ENCODE data around the gene TBC1D1. TPM values are rescaled to one million over a fixed set of nuclear protein-coding genes. Genes with fewer than 3 reads are reported as not detected.

The TBC1D1 gene
- total and polyA plus RNA-seq, 8 donors, result 16.2 to 41.0 (median 24.6) TPM

GRCh38 chr4:37981844-37982720 is 91.2 kb downstream of the TBC1D1 start:
- no peak overlapping the region for H3K27ac ChIP-seq
- no peak for ATAC-seq

GRCh38 chr4:37982736-37983135 is 91.9 kb downstream of the TBC1D1 start:
- TF ChIP-seq, protein P1, sequence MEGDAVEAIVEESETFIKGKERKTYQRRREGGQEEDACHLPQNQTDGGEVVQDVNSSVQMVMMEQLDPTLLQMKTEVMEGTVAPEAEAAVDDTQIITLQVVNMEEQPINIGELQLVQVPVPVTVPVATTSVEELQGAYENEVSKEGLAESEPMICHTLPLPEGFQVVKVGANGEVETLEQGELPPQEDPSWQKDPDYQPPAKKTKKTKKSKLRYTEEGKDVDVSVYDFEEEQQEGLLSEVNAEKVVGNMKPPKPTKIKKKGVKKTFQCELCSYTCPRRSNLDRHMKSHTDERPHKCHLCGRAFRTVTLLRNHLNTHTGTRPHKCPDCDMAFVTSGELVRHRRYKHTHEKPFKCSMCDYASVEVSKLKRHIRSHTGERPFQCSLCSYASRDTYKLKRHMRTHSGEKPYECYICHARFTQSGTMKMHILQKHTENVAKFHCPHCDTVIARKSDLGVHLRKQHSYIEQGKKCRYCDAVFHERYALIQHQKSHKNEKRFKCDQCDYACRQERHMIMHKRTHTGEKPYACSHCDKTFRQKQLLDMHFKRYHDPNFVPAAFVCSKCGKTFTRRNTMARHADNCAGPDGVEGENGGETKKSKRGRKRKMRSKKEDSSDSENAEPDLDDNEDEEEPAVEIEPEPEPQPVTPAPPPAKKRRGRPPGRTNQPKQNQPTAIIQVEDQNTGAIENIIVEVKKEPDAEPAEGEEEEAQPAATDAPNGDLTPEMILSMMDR (IDR thresholded peaks at IDR 0.05), result no peak
- Histone ChIP-seq H3K27me3 (no peaks in the 10 kb centered on the region), H3K36me3 (no peaks in the 10 kb centered on the region), H3K9me3 (no peaks in the 10 kb centered on the region), H3K27ac (no peak overlapping the region), H3K4me1 (peaks cover 3 to 16% (median 8%) of the 10 kb centered on the region in 3 donors), H3K4me3 (no peak overlapping the region)
- DNase-seq (no peak), ATAC-seq (peak in 2 of 4 donors; percentile 13 to 21), FAIRE-seq (no peak)
- intact Hi-C loops (cut with DNase I), result no loop called here
- WGBS, 2 donors, result 59 to 63% methylated on average over 5 of the region's 5 CpGs

More at GRCh38 chr4:37981844-37982720, 91.2 kb downstream of the TBC1D1 start:
- FAIRE-seq (no peak), DNase-seq (no peak)
- WGBS, 2 donors, result 50 to 68% methylated on average over 7 of the region's 7 CpGs
- Histone ChIP-seq H3K9me3 (no peaks in the 10 kb centered on the region), H3K27me3 (no peaks in the 10 kb centered on the region), H3K4me1 (peaks cover 3 to 16% (median 8%) of the 10 kb centered on the region in 3 donors), H3K4me3 (no peak overlapping the region), H3K36me3 (no peaks in the 10 kb centered on the region)
- TF ChIP-seq, protein P1 (IDR thresholded peaks at IDR 0.05), result no peak
- intact Hi-C loops (cut with DNase I), result no loop called here

- intact Hi-C loops (cut with DNase I), result no loop called here
- Histone ChIP-seq H3K27ac (no peak overlapping the region), H3K4me1 (peaks cover 0 to 14% (median 3%) of the 10 kb centered on the region in 3 donors), H3K9me3 (no peaks in the 10 kb centered on the region), H3K36me3 (no peaks in the 10 kb centered on the region), H3K4me3 (no peak overlapping the region), H3K27me3 (no peaks in the 10 kb centered on the region)
- ATAC-seq (no peak), FAIRE-seq (no peak), DNase-seq (no peak)
- 93 to 100% methylated on average over 1 of the region's 1 CpG for WGBS, 2 donors
- TF ChIP-seq, protein P1 (IDR thresholded peaks at IDR 0.05), result no peak
Observed at GRCh38 chr4:37983951-37984350, 93.1 kb downstream of the TBC1D1 start.

GRCh38 chr4:37985730-37986275 is 94.9 kb downstream of the TBC1D1 start:
- H3K4me3 ChIP-seq, result no peak overlapping the region
- ATAC-seq (no peak), DNase-seq (no peak), FAIRE-seq (no peak)
- H3K27me3 ChIP-seq, result no peaks in the 10 kb centered on the region
- no peak overlapping the region for H3K27ac ChIP-seq
- peaks cover 0 to 24% (median 0%) of the 10 kb centered on the region in 3 donors for H3K4me1 ChIP-seq
- H3K9me3 ChIP-seq, result no peaks in the 10 kb centered on the region
- intact Hi-C loops (cut with DNase I), result no loop called here
- 74 to 93% methylated on average over 3 of the region's 3 CpGs for WGBS, 2 donors
- TF ChIP-seq, protein P1 (IDR thresholded peaks at IDR 0.05), result no peak
- H3K36me3 ChIP-seq, result no peaks in the 10 kb centered on the region

Measured in pancreas (tissue), 10 donors.